H9 (cell line): ENCODE data around the gene EDN3. TPM values are rescaled to one million over a fixed set of nuclear protein-coding genes. Genes with fewer than 3 reads are reported as not detected.

ENCODE experiments used
- DNase-seq: peaks from one replicate; pipeline ENCODE4 v3.0.0-alpha.2; 2017
- H2AFZ ChIP-seq: one replicate; pipeline ENCODE4 v1.6.1; 2013; ENCODE audit warnings: mild to moderate bottlenecking, low read length, control low read depth, moderate library complexity
- H2AK5ac ChIP-seq: 2 replicates; pipeline ENCODE4 v1.6.1; 2013; ENCODE audit warnings: low read length, control low read depth, mixed read lengths; ENCODE audit not compliant: insufficient read length
- H2BK120ac ChIP-seq: one replicate; pipeline ENCODE4 v1.6.1; 2013; ENCODE audit warnings: low read depth, mild to moderate bottlenecking, low read length, control low read depth, inconsistent platforms; ENCODE audit not compliant: poor library complexity, severe bottlenecking
- H2BK12ac ChIP-seq: 2 replicates; pipeline ENCODE4 v1.6.1; 2013; ENCODE audit warnings: low read length, control low read depth, mixed read lengths, low read depth; ENCODE audit not compliant: insufficient read length
- H2BK15ac ChIP-seq: 2 replicates; pipeline ENCODE4 v1.6.1; 2013; ENCODE audit warnings: low read depth, low read length, control low read depth
- H2BK20ac ChIP-seq: one replicate; pipeline ENCODE4 v1.6.1; 2013; ENCODE audit warnings: low read depth, mild to moderate bottlenecking, low read length, control low read depth, inconsistent platforms; ENCODE audit not compliant: poor library complexity, severe bottlenecking
- H2BK5ac ChIP-seq: 2 replicates; pipeline ENCODE4 v1.6.1; 2013; ENCODE audit warnings: low read length, control low read depth, mixed read lengths; ENCODE audit not compliant: insufficient read length
- H3K14ac ChIP-seq: 2 replicates; pipeline ENCODE4 v1.6.1; 2013; ENCODE audit warnings: low read length, control low read depth; ENCODE audit not compliant: insufficient read depth
- H3K18ac ChIP-seq: 2 replicates; pipeline ENCODE4 v1.6.1; 2013; ENCODE audit warnings: low read depth, mild to moderate bottlenecking, mixed read lengths, low read length, control low read depth; ENCODE audit not compliant: insufficient read length
- H3K23ac ChIP-seq: 2 replicates; pipeline ENCODE4 v1.6.1; 2013; ENCODE audit warnings: low read length, control low read depth, mixed read lengths, low read depth; ENCODE audit not compliant: insufficient read length
- H3K23me2 ChIP-seq: 2 replicates; pipeline ENCODE4 v1.6.1; 2013; ENCODE audit warnings: low read depth, mild to moderate bottlenecking, mixed read lengths, low read length, control low read depth; ENCODE audit not compliant: insufficient read length, poor library complexity, severe bottlenecking
- H3K27ac ChIP-seq: 2 replicates; pipeline ENCODE4 v1.5.1; 2013; ENCODE audit warnings: low read length, control low read depth, mixed read lengths, low read depth; ENCODE audit not compliant: insufficient read length
- H3K27me3 ChIP-seq: 2 replicates; pipeline ENCODE4 v1.6.1; 2013; ENCODE audit warnings: low read length, control low read depth, inconsistent platforms; ENCODE audit not compliant: insufficient read depth
- H3K4ac ChIP-seq: 2 replicates; pipeline ENCODE4 v1.6.1; 2013; ENCODE audit warnings: low read depth, mild to moderate bottlenecking, control low read depth, inconsistent platforms, low read length, moderate library complexity
- H3K4me1 ChIP-seq: 2 replicates; pipeline ENCODE4 v1.6.1; 2013; ENCODE audit warnings: low read length, control low read depth, inconsistent platforms; ENCODE audit not compliant: insufficient read depth
- H3K4me2 ChIP-seq: 2 replicates; pipeline ENCODE4 v1.6.1; 2013; ENCODE audit warnings: low read length, control low read depth, mixed read lengths; ENCODE audit not compliant: insufficient read length, insufficient read depth
- H3K56ac ChIP-seq: 2 replicates; pipeline ENCODE4 v1.6.1; 2013; ENCODE audit warnings: low read depth, mild to moderate bottlenecking, mixed read lengths, low read length, control low read depth; ENCODE audit not compliant: insufficient read length
- H3K79me1 ChIP-seq: 2 replicates; pipeline ENCODE4 v1.6.1; 2013; ENCODE audit warnings: low read depth, mild to moderate bottlenecking, moderate library complexity, low read length, control low read depth, inconsistent platforms; ENCODE audit not compliant: insufficient read depth, poor library complexity, severe bottlenecking
- H3K79me2 ChIP-seq: 2 replicates; pipeline ENCODE4 v1.6.1; 2013; ENCODE audit warnings: low read length, control low read depth, inconsistent platforms; ENCODE audit not compliant: insufficient read depth
- H3K9ac ChIP-seq: 2 replicates; pipeline ENCODE4 v1.6.1; 2013; ENCODE audit warnings: low read length, control low read depth, mixed read lengths; ENCODE audit not compliant: insufficient read length; ENCODE audit errors: extremely low read depth
- H3K9me3 ChIP-seq: one replicate; pipeline ENCODE4 v1.6.1; 2013; ENCODE audit warnings: low read depth, low read length, inconsistent platforms; ENCODE audit not compliant: control insufficient read depth
- H3T11ph ChIP-seq: one replicate; pipeline ENCODE4 v1.6.1; 2013; ENCODE audit warnings: mild to moderate bottlenecking, low read length, control low read depth, inconsistent platforms
- H4K20me1 ChIP-seq: one replicate; pipeline ENCODE4 v1.6.1; 2013; ENCODE audit not compliant: control insufficient read depth, insufficient read length, insufficient read depth
- H4K5ac ChIP-seq: 2 replicates; pipeline ENCODE4 v1.6.1; 2013; ENCODE audit warnings: low read depth, mild to moderate bottlenecking, mixed read lengths, low read length, control low read depth; ENCODE audit not compliant: insufficient read length
- H4K8ac ChIP-seq: replicated peaks from 2 replicates; pipeline ENCODE4 v1.6.1; 2013; ENCODE audit warnings: low read length, control low read depth, mixed read lengths, low read depth; ENCODE audit not compliant: insufficient read length
- H4K91ac ChIP-seq: 2 replicates; pipeline ENCODE4 v1.6.1; 2013; ENCODE audit warnings: low read depth, mild to moderate bottlenecking, moderate library complexity, mixed read lengths, low read length, control low read depth; ENCODE audit not compliant: insufficient read length
- H3K27ac Mint-ChIP-seq, 3 experiments: 2 replicates in 2 of 3; 3 replicates in 1 of 3; pipeline ENCODE4 v1.8.0; 2020 to 2021; ENCODE audit warnings: mixed read lengths in 3 of 3, mild to moderate bottlenecking in 1 of 3, moderate library complexity in 1 of 3
- H3K27me3 Mint-ChIP-seq: 2 replicates; pipeline ENCODE4 v1.8.0; 2021; ENCODE audit warnings: low read depth, mild to moderate bottlenecking, moderate library complexity, mixed read lengths
- H3K36me3 Mint-ChIP-seq, 3 experiments: 2 replicates in 2 of 3; 3 replicates in 1 of 3; pipeline ENCODE4 v1.8.0; 2020 to 2021; ENCODE audit warnings: low read depth in 3 of 3, mixed read lengths in 3 of 3; ENCODE audit not compliant: insufficient read depth in 1 of 3
- H3K4me1 Mint-ChIP-seq, 2 experiments: 2 replicates each; pipeline ENCODE4 v1.8.0; 2020; ENCODE audit warnings: mixed read lengths in 2 of 2
- H3K4me3 Mint-ChIP-seq, 2 experiments: 2 replicates in 1 of 2; 3 replicates in 1 of 2; pipeline ENCODE4 v1.8.0; 2020 to 2021; ENCODE audit warnings: mild to moderate bottlenecking in 2 of 2, mixed read lengths in 2 of 2, moderate library complexity in 1 of 2
- H3K9me3 Mint-ChIP-seq, 2 experiments: 2 replicates in 1 of 2; 3 replicates in 1 of 2; pipeline ENCODE4 v1.8.0; 2020; ENCODE audit warnings: mild to moderate bottlenecking in 2 of 2, mixed read lengths in 2 of 2, moderate library complexity in 1 of 2
- WGBS: extraction: QIAGEN DNeasy Blood & Tissue Kit; methylation state at CpG from one replicate; pipeline ENCODE4 v1.1.7; 2013; ENCODE audit warnings: missing lambda C conversion rate, low lambda C conversion rate, mixed read lengths; ENCODE audit not compliant: insufficient read length; ENCODE audit errors: extremely low coverage; 5-methylcytosine and 5-hydroxymethylcytosine counted together
- total RNA-seq: library from RNA; stranded (reverse); gene quantifications from 2 replicates; pipeline ENCODE4 v1.2.1, GENCODE V29; 2021
- TF ChIP-seq, protein P1 (sequence below): fragments of 200-600 bp; sonication (generic); conservative IDR thresholded peaks from 3 replicates; pipeline ENCODE4 v1.8.0; 2021; ENCODE audit warnings: antibody characterized with exemption, mild to moderate bottlenecking

The EDN3 gene
- total RNA-seq, 1 experiment from 2014 or later, result 0.20 TPM

DNA sequence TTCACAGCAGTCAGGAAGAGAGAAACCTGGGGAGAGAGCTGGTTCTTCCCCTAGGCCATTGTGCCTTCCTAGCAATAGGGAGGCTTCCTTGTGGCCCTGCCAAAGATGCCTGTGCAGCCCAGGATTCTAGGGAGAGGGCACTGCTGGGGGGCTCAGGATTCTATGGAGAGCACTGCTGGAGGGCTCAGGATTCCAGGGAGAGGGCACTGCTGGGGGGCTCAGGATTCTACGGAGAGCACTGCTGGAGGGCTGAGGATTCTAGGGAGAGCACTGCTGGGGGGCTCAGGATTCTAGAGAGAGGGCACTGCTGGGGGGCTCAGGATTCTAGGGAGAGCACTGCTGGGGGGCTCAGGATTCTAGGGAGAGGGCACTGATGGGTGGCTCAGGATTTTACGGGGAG lies 25.8 kb downstream of the EDN3 start:
- no peak overlapping the region for H2AK5ac ChIP-seq
- H2BK20ac ChIP-seq, result no peak overlapping the region
- H4K20me1 ChIP-seq, result no peaks in the 10 kb centered on the region
- no peak overlapping the region for H3K23ac ChIP-seq
- H2BK5ac ChIP-seq, result no peak overlapping the region
- no peak overlapping the region for H3K27ac ChIP-seq
- H2AFZ ChIP-seq, result no peak overlapping the region
- H3K4me3 Mint-ChIP-seq, result no peak overlapping the region
- H3T11ph ChIP-seq, result no peak overlapping the region
- H3K23me2 ChIP-seq, result no peaks in the 10 kb centered on the region
- H3K18ac ChIP-seq, result no peak overlapping the region
- H2BK120ac ChIP-seq, result no peak overlapping the region
- no peak overlapping the region for H3K14ac ChIP-seq
- peaks cover 0 to 4% of the 10 kb centered on the region in 2 experiments; a peak in 2 of 4 replicates for H3K4me1 Mint-ChIP-seq
- H2BK12ac ChIP-seq, result no peak overlapping the region
- TF ChIP-seq, protein P1, sequence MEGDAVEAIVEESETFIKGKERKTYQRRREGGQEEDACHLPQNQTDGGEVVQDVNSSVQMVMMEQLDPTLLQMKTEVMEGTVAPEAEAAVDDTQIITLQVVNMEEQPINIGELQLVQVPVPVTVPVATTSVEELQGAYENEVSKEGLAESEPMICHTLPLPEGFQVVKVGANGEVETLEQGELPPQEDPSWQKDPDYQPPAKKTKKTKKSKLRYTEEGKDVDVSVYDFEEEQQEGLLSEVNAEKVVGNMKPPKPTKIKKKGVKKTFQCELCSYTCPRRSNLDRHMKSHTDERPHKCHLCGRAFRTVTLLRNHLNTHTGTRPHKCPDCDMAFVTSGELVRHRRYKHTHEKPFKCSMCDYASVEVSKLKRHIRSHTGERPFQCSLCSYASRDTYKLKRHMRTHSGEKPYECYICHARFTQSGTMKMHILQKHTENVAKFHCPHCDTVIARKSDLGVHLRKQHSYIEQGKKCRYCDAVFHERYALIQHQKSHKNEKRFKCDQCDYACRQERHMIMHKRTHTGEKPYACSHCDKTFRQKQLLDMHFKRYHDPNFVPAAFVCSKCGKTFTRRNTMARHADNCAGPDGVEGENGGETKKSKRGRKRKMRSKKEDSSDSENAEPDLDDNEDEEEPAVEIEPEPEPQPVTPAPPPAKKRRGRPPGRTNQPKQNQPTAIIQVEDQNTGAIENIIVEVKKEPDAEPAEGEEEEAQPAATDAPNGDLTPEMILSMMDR, result no peak
- H4K91ac ChIP-seq, result no peak overlapping the region
- H4K5ac ChIP-seq, result no peak overlapping the region
- H3K79me1 ChIP-seq, result no peaks in the 10 kb centered on the region
- peaks cover 0 to 2% (median 0%) of the 10 kb centered on the region in 3 experiments; a peak in 1 of 7 replicates for H3K36me3 Mint-ChIP-seq
- no CpG with 5 or more reads among the region's 2 CpGs for WGBS
- H3K9me3 ChIP-seq, result no peaks in the 10 kb centered on the region
- H3K4me1 ChIP-seq, result no peaks in the 10 kb centered on the region
- peaks cover 30% of the 10 kb centered on the region for H3K27me3 Mint-ChIP-seq
- no peaks in the 10 kb centered on the region for H3K27me3 ChIP-seq
- no peak overlapping the region for H4K8ac ChIP-seq
- no peak overlapping the region for H3K4ac ChIP-seq
- H3K4me2 ChIP-seq, result no peak overlapping the region
- no peaks in the 10 kb centered on the region for H3K9me3 Mint-ChIP-seq
- no peak overlapping the region for H3K27ac Mint-ChIP-seq
- no peak overlapping the region for H3K56ac ChIP-seq
- no peaks in the 10 kb centered on the region for H3K79me2 ChIP-seq
- H2BK15ac ChIP-seq, result no peak overlapping the region
- H3K9ac ChIP-seq, result no peak overlapping the region
- DNase-seq, result no peak
